ENCODE results near the gene PAX8. TPM values are rescaled to one million over a fixed set of nuclear protein-coding genes. Genes with fewer than 3 reads are reported as not detected.

Gene PAX8
- total RNA-seq, 6 donors from 2014 or later: 1.5 to 3.6 (median 2.0) TPM

DNA sequence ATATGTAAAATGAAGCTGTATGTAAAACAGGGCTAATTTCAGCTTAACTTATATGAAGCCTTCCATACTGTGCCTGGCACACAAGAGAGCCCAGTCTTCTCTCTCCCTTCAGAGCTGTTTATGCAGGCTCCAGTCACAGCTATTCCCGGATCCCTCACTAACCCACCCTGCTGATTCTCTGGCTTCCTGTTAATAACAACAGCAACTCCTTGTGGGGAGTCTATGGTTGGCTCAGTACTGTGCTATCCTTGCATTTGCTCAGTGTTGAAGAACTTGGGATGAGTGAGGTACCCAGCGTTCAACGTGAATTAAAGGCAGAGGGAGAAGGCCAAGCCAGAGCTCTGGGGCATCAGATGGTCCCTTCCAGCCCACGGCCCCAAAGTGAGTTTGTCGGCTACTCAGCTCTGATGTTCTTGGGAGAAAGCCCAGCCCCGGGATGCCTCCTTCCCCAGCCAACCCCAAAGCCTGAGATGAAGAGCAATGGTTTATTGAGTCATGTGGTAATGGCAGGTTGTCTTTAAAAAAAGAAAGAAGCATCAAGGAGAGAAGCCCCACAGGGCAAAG, 61.7 kb downstream of the PAX8 start:
- H3K4me1 ChIP-seq: peaks cover 39 to 45% (median 42%) of the 10 kb centered on the region in 4 donors
- DNase-seq (no peak), ATAC-seq (ENCODE audit: low FRiP score in 2 of 2) (no peak)
- H3K27ac ChIP-seq: peak overlapping the region; percentile 35 to 79 (median 70)
- H3K9me3 ChIP-seq: no peaks in the 10 kb centered on the region
- H3K27me3 ChIP-seq: no peaks in the 10 kb centered on the region
- H3K36me3 ChIP-seq: no peaks in the 10 kb centered on the region
- TF ChIP-seq EP300 (IDR thresholded peaks at IDR 0.05) (no peak), POLR2A (IDR thresholded peaks at IDR 0.05) (no peak), POLR2AphosphoS5 (IDR thresholded peaks at IDR 0.05) (peak in 1 of 2 donors; percentile 30)
- TF ChIP-seq, protein P1, sequence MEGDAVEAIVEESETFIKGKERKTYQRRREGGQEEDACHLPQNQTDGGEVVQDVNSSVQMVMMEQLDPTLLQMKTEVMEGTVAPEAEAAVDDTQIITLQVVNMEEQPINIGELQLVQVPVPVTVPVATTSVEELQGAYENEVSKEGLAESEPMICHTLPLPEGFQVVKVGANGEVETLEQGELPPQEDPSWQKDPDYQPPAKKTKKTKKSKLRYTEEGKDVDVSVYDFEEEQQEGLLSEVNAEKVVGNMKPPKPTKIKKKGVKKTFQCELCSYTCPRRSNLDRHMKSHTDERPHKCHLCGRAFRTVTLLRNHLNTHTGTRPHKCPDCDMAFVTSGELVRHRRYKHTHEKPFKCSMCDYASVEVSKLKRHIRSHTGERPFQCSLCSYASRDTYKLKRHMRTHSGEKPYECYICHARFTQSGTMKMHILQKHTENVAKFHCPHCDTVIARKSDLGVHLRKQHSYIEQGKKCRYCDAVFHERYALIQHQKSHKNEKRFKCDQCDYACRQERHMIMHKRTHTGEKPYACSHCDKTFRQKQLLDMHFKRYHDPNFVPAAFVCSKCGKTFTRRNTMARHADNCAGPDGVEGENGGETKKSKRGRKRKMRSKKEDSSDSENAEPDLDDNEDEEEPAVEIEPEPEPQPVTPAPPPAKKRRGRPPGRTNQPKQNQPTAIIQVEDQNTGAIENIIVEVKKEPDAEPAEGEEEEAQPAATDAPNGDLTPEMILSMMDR (IDR thresholded peaks at IDR 0.05): no peak
- H3K4me3 ChIP-seq: no peak overlapping the region
- WGBS, 2 donors: 56 to 63% methylated on average over 6 of the region's 6 CpGs

DNA sequence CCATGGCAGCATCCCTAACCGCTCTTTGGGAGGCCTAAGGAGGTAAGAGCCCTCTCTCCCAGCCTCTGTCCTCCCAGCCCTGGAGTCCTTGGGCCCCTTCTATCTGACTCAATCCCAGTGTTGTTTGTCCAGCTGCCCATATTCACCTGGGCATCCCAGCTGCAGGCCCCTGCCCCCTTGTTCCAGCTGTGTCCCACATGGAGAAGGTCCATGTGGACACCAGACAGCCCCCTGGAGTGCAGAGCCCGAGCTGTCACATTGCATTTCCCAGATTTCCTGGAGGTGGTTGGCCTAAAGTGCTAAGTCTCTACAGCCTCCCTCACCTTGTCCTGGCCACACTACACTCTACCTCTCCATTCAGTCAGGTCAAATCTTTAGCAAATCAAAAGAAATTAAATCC, 62.4 kb downstream of the PAX8 start:
- Histone ChIP-seq H3K36me3 (no peaks in the 10 kb centered on the region), H3K27me3 (no peaks in the 10 kb centered on the region), H3K27ac (peak overlapping the region in 2 of 4 donors; percentile 68 to 79), H3K4me3 (no peak overlapping the region), H3K4me1 (peaks cover 45 to 51% (median 48%) of the 10 kb centered on the region in 4 donors), H3K9me3 (no peaks in the 10 kb centered on the region)
- TF ChIP-seq POLR2A (IDR thresholded peaks at IDR 0.05) (no peak), POLR2AphosphoS5 (IDR thresholded peaks at IDR 0.05) (no peak), EP300 (IDR thresholded peaks at IDR 0.05) (no peak)
- TF ChIP-seq, protein P1 (IDR thresholded peaks at IDR 0.05): no peak
- 90 to 100% methylated on average over 1 to 2 of the region's 2 CpGs for WGBS, 2 donors
- DNase-seq: no peak
- ATAC-seq (ENCODE audit: low FRiP score in 2 of 2): no peak

DNA sequence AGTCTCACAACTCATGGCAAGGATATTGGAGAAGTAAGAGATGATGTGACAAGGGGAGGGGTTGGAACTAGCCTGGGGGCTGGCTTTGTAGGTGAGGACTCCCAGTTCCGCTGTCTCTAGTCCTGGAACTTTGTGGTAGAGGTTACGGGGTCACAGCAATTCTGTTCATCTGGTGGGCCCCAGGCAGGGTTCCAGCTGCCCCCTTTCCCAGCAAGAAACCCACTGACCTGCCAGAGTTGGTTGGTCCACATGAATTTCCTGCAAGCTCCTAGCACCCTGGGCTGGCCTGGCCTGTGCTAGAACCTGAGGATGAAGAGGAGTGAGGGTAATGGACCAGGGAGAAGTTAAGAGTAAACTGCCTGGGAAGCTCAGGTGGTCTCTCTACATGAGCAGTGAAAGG, 63.7 kb downstream of the PAX8 start:
- H3K4me3 ChIP-seq: no peak overlapping the region
- no peaks in the 10 kb centered on the region for H3K9me3 ChIP-seq
- H3K4me1 ChIP-seq: peaks cover 43 to 51% (median 48%) of the 10 kb centered on the region in 4 donors
- H3K27ac ChIP-seq: no peak overlapping the region
- 93 to 100% methylated on average over 2 of the region's 2 CpGs for WGBS, 2 donors
- ATAC-seq (ENCODE audit: low FRiP score in 2 of 2) (no peak), DNase-seq (no peak)
- no peaks in the 10 kb centered on the region for H3K36me3 ChIP-seq
- H3K27me3 ChIP-seq: no peaks in the 10 kb centered on the region
- no peak for TF ChIP-seq POLR2A (IDR thresholded peaks at IDR 0.05)
- TF ChIP-seq POLR2AphosphoS5 (IDR thresholded peaks at IDR 0.05): no peak
- TF ChIP-seq, protein P1 (IDR thresholded peaks at IDR 0.05): no peak
- TF ChIP-seq EP300 (IDR thresholded peaks at IDR 0.05): no peak

DNA sequence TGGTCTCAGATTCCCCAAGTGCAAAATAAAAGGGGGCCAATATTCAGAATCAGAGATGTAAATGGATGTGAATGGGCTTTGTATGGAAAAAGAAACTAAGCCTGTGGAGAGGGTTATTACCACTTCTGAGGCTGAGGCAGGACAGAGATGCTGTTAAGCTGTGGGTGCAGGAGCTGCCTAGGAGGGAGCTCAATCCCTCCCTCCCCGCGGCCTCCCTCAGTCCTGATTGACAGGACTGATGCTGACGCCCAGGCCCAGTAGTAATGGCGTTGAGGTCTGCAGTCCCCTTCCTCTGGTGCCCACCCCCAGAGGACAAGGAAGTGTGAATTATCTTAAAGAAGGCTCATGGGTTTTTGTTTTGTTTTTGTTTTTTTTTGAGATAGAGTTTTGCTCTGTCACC, 64.6 kb downstream of the PAX8 start:
- TF ChIP-seq, protein P1 (IDR thresholded peaks at IDR 0.05): no peak
- TF ChIP-seq POLR2AphosphoS5 (IDR thresholded peaks at IDR 0.05): no peak
- no peak for TF ChIP-seq EP300 (IDR thresholded peaks at IDR 0.05)
- TF ChIP-seq POLR2A (IDR thresholded peaks at IDR 0.05): no peak
- Histone ChIP-seq H3K36me3 (no peaks in the 10 kb centered on the region), H3K4me3 (no peak overlapping the region), H3K4me1 (peaks cover 36 to 42% (median 40%) of the 10 kb centered on the region in 4 donors), H3K27me3 (no peaks in the 10 kb centered on the region), H3K9me3 (no peaks in the 10 kb centered on the region), H3K27ac (no peak overlapping the region)
- WGBS, 2 donors: 70 to 72% methylated on average over 4 of the region's 4 CpGs
- no peak for DNase-seq
- ATAC-seq (ENCODE audit: low FRiP score in 2 of 2): no peak
